ENCODE data around the gene PPIA.

The PPIA gene

DNA sequence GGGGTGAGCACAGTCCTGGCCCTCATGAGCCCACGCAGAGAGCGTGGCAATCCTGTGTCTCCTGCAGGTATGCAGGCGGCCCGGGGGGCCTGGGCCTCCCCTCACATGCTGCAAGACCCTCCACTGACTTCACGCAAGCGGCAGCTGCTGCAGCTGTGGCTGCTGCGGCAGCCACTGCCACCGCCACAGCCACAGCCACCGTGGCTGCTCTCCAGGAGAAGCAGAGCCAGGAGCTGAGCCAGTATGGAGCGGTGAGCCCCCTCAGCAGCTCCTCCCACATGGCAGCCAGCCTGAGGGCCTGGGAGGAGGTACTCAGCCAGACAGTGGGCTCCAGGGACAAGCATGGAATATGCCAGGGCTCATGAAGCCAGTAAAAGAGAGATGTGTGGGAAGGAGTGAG is 39.2 kb upstream of the PPIA start:
- Histone ChIP-seq H3K36me3 (no peaks in the 10 kb centered on the region), H3K27me3 (no peaks in the 10 kb centered on the region), H3K4me1 (peaks cover 7% of the 10 kb centered on the region), H3K9me3 (no peaks in the 10 kb centered on the region), H3K4me3 (ENCODE audit: low read depth, low read length) (no peak overlapping the region)
- TF ChIP-seq, protein P1, sequence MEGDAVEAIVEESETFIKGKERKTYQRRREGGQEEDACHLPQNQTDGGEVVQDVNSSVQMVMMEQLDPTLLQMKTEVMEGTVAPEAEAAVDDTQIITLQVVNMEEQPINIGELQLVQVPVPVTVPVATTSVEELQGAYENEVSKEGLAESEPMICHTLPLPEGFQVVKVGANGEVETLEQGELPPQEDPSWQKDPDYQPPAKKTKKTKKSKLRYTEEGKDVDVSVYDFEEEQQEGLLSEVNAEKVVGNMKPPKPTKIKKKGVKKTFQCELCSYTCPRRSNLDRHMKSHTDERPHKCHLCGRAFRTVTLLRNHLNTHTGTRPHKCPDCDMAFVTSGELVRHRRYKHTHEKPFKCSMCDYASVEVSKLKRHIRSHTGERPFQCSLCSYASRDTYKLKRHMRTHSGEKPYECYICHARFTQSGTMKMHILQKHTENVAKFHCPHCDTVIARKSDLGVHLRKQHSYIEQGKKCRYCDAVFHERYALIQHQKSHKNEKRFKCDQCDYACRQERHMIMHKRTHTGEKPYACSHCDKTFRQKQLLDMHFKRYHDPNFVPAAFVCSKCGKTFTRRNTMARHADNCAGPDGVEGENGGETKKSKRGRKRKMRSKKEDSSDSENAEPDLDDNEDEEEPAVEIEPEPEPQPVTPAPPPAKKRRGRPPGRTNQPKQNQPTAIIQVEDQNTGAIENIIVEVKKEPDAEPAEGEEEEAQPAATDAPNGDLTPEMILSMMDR (IDR thresholded peaks at IDR 0.05; ENCODE audit: low read depth, low read length): no peak
- peak; percentile 82 for DNase-seq

DNA sequence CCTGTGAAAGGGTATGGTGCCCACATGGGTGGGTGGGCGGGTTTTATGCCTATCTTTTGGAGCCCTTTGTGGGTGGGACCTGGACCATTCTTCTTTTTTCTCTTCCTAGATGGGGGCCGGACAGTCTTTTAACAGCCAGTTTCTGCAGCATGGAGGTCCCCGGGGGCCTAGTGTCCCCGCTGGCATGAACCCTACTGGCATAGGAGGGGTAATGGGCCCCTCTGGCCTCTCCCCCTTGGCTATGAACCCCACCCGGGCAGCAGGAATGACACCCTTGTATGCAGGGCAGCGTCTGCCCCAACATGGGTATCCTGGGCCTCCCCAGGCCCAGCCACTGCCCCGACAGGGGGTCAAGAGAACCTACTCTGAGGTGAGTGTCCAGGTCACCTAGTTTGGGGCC is 38.7 kb upstream of the PPIA start:
- no peak overlapping the region for H3K4me3 ChIP-seq (ENCODE audit: low read depth, low read length)
- TF ChIP-seq, protein P1 (IDR thresholded peaks at IDR 0.05; ENCODE audit: low read depth, low read length): no peak

DNA sequence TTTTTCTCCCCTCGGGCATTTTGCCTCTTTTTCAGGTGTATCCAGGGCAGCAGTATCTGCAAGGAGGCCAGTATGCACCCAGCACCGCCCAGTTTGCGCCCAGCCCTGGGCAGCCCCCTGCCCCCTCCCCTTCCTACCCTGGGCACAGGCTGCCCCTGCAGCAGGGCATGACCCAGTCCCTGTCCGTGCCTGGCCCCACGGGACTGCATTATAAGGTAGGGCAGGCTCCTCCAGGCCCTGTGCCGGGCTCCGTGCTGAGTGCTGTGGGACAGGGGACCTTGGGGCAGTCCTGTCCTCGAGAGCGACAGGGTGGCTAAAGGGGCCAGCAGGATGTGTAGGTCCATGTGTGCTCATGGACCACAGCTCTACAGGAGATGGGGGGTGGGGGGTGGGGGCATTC is 37.2 kb upstream of the PPIA start:
- DNase-seq: no peak
- Histone ChIP-seq H3K36me3 (peaks cover 7% of the 10 kb centered on the region), H3K27me3 (no peaks in the 10 kb centered on the region), H3K4me3 (ENCODE audit: low read depth, low read length) (no peak overlapping the region), H3K9me3 (no peaks in the 10 kb centered on the region), H3K4me1 (peaks cover 9% of the 10 kb centered on the region)
- TF ChIP-seq, protein P1 (IDR thresholded peaks at IDR 0.05; ENCODE audit: low read depth, low read length): no peak

More for the DNA sequence above, 38.7 kb upstream of the PPIA start:
- H3K27me3 ChIP-seq: no peaks in the 10 kb centered on the region
- H3K4me1 ChIP-seq: peaks cover 9% of the 10 kb centered on the region
- H3K36me3 ChIP-seq: no peaks in the 10 kb centered on the region
- H3K9me3 ChIP-seq: no peaks in the 10 kb centered on the region
- no peak for DNase-seq

DNA sequence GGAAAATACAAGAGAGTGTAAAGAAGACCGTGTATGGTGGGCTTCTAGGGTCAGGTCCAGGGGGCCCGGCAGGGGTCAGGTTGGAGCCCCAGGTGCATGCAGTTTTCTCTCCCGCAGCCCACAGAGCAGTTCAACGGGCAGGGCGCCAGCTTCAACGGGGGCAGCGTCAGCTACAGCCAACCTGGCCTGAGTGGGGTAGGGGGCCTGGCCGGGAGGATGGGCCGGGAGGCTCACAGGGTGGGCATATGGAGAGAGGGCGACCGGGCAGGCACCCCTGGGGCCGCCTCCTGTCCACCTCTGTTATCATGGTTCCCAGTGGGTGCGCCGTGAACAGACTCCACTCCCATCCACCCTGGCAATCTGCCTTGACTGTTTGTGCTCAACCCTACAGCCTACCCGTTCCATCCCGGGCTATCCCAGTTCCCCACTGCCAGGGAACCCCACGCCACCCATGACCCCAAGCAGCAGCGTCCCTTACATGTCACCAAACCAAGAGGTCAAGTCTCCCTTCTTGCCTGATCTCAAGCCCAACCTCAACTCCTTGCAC is 36.4 kb upstream of the PPIA start:
- H3K4me3 ChIP-seq (ENCODE audit: low read depth, low read length): no peak overlapping the region
- H3K4me1 ChIP-seq: peaks cover 9% of the 10 kb centered on the region
- H3K9me3 ChIP-seq: no peaks in the 10 kb centered on the region
- TF ChIP-seq, protein P1 (IDR thresholded peaks at IDR 0.05; ENCODE audit: low read depth, low read length): no peak
- no peaks in the 10 kb centered on the region for H3K27me3 ChIP-seq
- peaks cover 15% of the 10 kb centered on the region for H3K36me3 ChIP-seq
- no peak for DNase-seq

DNA sequence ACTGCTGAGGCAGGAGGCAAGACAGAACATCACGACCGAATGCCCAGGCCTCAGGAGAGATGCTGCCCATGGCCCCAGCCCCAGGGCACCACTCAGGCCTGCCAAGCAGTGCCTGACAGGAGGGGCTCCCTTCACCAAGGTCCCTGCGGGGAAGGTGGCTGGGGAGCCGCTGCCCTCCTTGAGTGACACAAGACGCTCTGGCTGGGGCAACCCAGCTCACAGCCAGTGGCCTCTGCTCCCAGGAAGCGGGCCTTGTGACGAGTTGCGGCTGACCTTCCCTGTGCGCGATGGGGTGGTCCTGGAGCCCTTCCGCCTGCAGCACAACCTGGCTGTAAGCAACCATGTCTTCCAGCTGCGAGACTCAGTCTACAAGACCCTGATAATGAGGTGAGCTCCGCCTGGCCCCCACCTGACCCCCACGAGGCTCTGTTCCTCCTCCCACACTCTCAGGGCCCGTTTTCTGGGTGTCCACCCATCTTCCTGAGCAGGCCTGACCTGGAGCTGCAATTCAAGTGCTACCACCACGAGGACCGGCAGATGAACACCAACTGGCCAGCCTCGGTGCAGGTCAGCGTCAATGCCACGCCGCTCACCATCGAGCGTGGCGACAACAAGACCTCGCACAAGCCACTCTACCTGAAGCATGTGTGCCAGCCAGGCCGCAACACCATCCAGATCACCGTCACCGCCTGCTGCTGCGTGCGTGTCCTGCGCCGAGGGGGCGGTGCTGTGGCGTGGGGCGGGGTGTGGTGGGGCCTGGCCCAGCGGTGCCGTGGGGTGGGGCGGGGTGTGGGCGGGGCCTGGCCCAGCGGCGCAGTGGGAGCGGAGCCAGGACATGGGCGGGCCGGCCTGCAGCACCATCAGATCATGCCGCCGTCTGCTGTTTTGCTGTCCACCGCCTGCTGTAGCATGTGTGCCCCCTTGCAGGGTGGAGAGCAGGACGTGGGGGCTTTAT is 35.0 kb upstream of the PPIA start:
- Histone ChIP-seq H3K36me3 (peaks cover 15% of the 10 kb centered on the region), H3K27me3 (no peaks in the 10 kb centered on the region), H3K4me1 (peaks cover 9% of the 10 kb centered on the region), H3K9me3 (no peaks in the 10 kb centered on the region), H3K4me3 (ENCODE audit: low read depth, low read length) (peak overlapping the region; percentile 31)
- DNase-seq: peak; percentile 95
- TF ChIP-seq, protein P1 (IDR thresholded peaks at IDR 0.05; ENCODE audit: low read depth, low read length): no peak

DNA sequence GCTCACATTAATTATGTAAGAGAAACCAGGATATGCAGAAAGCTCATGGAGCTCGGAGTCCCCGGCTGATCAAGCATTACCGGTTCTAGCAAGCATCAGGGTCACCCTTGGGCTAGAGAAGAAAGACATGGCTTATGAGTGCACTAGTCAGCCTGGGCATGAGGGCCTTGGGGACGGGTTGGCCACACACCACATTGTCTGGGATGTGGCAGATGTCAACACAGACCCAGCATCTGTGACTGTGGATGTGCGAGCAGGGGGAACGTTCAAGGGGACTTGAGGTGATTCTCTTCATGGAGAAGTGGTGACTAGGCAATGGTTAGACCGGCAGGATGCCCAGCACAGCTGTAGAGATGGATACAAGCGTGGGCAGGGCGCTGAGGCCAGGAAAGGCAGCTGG is 34.2 kb upstream of the PPIA start:
- Histone ChIP-seq H3K4me1 (peaks cover 9% of the 10 kb centered on the region), H3K27me3 (no peaks in the 10 kb centered on the region), H3K4me3 (ENCODE audit: low read depth, low read length) (peak overlapping the region; percentile 15), H3K36me3 (peaks cover 18% of the 10 kb centered on the region), H3K9me3 (no peaks in the 10 kb centered on the region)
- no peak for DNase-seq
- TF ChIP-seq, protein P1 (IDR thresholded peaks at IDR 0.05; ENCODE audit: low read depth, low read length): no peak
